Measurements from ENCODE around the gene GJB5.

Gene GJB5

DNA sequence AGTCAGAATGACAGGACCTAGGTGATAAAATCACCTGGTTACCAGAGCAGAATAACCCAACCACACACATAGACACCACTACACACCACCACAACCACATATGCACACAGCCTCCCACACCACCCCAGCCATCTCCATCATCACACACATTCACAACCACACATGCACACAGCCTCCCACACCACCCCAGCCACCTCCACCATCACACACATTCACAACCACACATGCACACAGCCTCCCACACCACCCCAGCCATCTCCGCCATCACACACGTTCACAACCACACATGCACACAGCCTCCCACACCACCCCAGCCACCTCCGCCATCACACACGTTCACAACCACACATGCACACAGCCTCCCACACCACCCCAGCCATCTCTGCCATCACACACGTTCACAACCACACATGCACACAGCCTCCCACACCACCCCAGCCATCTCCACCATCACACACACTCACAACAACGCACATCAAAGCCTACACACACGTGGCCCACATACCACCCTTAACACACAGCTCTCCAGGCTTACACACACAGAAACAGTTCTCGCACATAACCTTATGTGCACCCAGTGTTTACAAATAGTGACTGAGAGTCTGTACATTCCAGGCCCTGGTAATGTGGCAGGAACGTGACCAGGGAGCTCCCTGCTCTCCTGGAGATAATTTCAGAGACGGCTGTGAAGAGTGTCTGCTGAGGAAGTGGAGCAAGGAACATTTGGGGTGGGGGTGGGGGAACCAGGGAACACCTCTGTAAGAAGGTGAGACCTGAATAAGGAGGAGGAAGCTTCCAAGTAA is 22.9 kb downstream of the GJB5 start:
- DNase-seq, result no peak

- no peak for DNase-seq
Observed at GRCh38 chr1:34778381-34778780, 23.5 kb downstream of the GJB5 start.

GRCh38 chr1:34779005-34779404 is 24.2 kb downstream of the GJB5 start:
- DNase-seq, result no peak

DNA sequence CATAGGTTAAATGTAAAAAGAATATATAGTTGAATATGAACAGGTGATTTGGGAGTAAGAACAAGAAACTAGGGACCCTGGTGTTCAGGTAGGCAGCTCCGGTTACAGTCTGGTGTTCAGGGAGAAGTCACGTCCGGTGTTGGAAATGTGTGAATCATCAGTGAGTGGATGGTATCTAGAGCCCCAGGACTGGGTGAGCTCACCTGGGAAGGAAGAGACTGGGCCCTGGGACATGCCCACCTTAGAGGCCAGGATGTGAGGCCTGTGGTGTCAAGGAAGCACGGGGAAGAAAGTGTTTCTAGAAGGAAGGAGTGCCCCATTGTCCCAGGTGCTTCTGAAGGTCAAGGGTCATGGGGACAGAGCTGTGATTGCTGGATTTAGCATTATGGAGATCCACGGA is 24.7 kb downstream of the GJB5 start:
- no peak for DNase-seq

GRCh38 chr1:34779962-34780361 is 25.1 kb downstream of the GJB5 start:
- DNase-seq, result no peak

GRCh38 chr1:34780528-34780927 is 25.7 kb downstream of the GJB5 start:
- DNase-seq, result no peak

DNA sequence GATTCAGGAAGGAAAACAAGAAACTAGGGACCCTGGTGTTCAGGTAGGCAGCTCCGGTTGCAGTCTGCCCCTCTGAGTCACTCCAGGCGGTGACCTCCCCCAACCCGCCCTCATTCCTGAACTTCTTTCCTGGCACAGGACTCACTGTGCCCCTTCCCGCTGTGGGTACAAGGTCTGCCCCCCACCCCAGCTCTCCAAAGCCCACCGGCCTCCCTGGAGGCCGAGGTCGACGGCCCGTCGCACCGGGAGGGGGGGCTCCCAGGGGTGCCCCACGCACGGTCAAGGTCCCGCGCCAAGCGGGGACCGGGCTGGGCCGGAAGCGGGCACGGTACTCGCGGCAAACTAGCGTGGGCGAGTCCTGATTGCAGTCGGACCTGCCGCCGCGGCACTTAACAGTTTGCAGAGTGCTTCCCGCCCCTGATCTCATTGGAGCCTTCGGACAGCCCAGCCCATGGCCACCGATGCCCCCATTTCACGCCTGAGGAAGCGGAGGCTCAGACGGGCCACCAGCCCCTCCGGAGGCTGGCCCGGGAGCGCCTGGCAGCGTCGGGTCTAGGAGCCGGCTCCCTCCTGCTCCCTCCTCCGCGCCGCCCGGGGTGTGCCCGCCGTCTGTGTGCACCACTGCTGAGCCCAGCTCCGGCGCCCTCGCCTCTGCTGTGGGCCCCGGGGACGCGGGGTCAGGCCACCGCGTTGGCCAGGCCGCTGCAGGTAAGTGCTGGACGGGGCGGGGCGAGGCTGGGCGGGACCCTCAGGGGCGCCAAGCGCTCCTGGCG is 26.4 kb downstream of the GJB5 start, which contains the start of gene GJB3:
GJB3 (plus strand) TSS at position 144 of the 773 bp plus-strand sequence. CDS start 3,549 bp downstream, outside the sequence.
- DNase-seq, result no peak

- DNase-seq, result no peak
Observed at GRCh38 chr1:34781844-34782391, 27.1 kb downstream of the GJB5 start.

DNA sequence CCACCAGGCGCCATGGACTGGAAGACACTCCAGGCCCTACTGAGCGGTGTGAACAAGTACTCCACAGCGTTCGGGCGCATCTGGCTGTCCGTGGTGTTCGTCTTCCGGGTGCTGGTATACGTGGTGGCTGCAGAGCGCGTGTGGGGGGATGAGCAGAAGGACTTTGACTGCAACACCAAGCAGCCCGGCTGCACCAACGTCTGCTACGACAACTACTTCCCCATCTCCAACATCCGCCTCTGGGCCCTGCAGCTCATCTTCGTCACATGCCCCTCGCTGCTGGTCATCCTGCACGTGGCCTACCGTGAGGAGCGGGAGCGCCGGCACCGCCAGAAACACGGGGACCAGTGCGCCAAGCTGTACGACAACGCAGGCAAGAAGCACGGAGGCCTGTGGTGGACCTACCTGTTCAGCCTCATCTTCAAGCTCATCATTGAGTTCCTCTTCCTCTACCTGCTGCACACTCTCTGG is 29.9 kb downstream of the GJB5 start:
- no peak for DNase-seq

DNA sequence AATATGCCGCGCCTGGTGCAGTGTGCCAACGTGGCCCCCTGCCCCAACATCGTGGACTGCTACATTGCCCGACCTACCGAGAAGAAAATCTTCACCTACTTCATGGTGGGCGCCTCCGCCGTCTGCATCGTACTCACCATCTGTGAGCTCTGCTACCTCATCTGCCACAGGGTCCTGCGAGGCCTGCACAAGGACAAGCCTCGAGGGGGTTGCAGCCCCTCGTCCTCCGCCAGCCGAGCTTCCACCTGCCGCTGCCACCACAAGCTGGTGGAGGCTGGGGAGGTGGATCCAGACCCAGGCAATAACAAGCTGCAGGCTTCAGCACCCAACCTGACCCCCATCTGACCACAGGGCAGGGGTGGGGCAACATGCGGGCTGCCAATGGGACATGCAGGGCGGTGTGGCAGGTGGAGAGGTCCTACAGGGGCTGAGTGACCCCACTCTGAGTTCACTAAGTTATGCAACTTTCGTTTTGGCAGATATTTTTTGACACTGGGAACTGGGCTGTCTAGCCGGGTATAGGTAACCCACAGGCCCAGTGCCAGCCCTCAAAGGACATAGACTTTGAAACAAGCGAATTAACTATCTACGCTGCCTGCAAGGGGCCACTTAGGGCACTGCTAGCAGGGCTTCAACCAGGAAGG is 30.5 kb downstream of the GJB5 start:
- no peak for DNase-seq

- no peak for DNase-seq
Observed at GRCh38 chr1:34785875-34786470, 31.1 kb downstream of the GJB5 start.

DNA sequence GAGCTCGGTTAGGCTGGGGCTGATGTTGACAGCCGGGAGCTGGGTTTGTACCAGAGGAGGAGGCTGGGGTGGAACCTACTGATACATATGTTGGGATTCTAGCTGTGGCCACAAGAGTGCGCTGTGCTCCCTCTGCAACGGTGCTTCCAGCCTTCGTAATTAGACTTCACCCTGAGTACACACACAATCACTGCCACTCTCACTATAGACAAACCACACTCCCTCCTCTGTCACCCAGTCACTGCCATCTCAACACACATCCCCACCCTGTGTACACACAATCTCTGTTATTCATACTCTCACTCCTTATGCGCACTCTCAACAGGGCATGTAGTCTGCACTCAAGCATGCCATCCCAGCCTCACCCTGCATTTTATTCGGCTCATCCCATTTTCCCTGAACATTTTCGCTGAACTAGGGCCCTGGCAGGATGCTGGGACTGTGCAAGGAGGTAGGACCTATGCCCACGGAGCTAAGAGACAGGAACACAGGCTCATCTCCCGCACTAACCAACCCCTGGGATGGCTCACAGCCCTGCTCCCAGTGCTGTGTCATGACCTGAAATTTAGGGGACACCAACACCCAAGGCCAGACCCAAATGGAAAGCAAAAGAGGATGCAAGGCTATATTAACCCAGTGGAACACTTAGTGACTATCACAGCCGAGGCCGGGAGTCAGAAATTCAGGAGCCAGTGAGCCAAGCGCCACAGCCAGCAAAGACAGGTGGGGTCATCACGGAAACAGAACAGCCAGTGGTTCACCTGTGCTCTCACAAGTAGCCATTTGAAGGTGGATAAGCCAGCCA is 31.9 kb downstream of the GJB5 start:
- peak; percentile 49 for DNase-seq

DNA sequence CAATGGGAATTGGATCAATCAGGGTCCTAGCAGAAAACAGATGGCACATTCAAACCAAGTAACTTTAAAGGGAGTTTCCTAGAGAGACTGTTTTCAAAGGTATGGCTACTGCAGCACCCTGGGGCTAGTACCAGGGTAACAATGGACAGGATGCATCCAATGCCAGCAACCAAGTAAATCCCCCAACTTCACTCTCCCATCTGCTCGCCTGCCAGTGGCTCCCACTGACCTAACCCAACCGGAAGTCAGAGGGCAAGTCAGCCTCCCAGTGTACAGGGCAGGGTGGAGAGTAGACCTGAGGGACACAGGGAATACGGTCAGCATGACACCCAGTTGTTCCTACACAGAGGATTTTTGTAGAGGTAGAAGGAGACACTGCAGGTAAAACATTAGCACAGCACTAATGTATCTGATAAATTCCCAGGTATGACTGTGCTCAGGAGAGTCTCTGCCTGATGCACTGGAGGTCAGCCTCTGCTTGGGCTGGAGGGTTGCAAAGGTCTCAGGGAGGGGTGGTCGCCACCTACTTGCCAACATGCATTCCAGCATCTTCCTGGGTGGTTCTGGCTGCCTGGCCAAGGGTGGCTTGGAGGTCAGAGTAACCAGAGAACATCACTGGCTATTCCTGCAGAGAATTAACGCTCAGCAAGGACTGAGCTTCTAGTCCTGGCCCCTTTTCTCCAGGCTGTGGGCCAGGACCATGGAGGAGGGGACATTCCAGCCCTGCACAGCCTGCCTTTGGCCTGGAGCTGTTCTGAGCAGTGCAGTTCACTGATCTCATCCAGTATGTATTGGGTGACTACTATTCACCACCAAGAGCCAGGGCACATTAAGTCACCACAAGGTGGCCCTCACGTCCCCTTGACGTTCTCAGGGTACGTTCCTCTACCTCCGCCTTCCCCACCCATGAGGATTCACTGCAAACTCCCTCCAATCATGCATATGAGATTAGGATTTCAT is 32.9 kb downstream of the GJB5 start:
- DNase-seq, result no peak

- DNase-seq, result no peak
Observed at GRCh38 chr1:34790985-34791384, 36.1 kb downstream of the GJB5 start.

DNA sequence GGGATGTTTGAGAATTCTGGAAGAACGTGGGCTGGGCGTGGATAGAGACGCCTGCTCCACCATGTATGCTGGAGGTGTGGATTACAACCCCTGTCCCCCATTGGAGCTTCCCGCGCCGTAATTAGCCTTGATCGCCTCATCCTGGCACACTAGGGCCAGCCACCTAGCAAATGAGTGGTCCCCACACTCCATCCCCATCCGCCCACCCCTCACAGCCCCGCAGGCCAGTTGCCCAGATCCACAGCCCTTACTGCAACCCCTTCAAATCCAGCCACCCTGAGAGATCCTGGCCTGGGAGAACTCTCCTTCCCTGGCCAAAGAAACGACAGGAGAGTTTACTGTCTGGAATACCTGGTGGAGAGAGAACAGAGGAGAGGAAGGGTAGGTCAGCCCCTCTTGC is 37.6 kb downstream of the GJB5 start:
- no peak for DNase-seq

GRCh38 chr1:34792868-34793727 is 38.3 kb downstream of the GJB5 start, which contains the start of gene GJA4:
Gene GJA4, plus strand, starts transcription at chr1:34792999. Its CDS starts 1,215 bp downstream, at chr1:34794214.
- no peak for DNase-seq

- no peak for DNase-seq
Observed at GRCh38 chr1:34794001-34794789, 39.3 kb downstream of the GJB5 start.

GRCh38 chr1:34794790-34795180 is 39.9 kb downstream of the GJB5 start:
- DNase-seq, result no peak

GRCh38 chr1:34795916-34796315 is 41.1 kb downstream of the GJB5 start:
- no peak for DNase-seq

Data from activated gamma-delta T cell treated with Interleukin-2 at 50 U/mL for 16 hours (primary cell).